ENCODE data around the gene MS4A8. TPM values are rescaled to one million over a fixed set of nuclear protein-coding genes. Genes with fewer than 3 reads are reported as not detected.

The MS4A8 gene
- total RNA-seq, 1 donor from 2014 or later, result not detected

DNA sequence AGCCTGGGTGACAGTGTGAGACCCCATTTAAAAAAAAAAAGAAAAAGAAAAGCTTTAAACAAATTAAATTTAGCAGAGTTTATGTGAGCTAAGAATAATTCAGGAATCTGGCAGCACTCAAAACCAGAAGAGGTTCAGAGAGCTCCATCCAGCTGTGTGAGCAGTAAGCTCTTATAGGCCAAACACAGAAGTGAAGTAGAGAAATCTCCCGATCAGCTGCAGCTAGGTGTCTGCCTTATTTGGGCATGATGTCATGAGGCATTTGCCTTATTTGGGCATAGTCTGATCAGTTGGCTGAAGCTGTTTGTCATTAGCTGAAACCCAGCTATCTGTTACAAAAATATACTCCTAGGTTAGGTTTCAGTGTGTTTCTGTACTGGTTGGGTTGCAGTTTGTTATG is 65.5 kb downstream of the MS4A8 start:
- Mint-ChIP-seq H3K9me3 (peaks cover 3% of the 10 kb centered on the region), H3K27ac (no peak overlapping the region), H3K4me1 (no peaks in the 10 kb centered on the region), H3K27me3 (ENCODE audit: insufficient read depth, low read depth) (peaks cover 8% of the 10 kb centered on the region), H3K36me3 (no peaks in the 10 kb centered on the region), H3K4me3 (no peak overlapping the region)
- Histone ChIP-seq H3K27me3 (peaks cover 12% of the 10 kb centered on the region), H3K4me2 (no peak overlapping the region), H3K4me3 (no peak overlapping the region), H3K9ac (no peak overlapping the region), H3K27ac (no peak overlapping the region), H3K36me3 (no peaks in the 10 kb centered on the region), H3F3A (ENCODE audit: low read depth) (no peaks in the 10 kb centered on the region), H2AFZ (replicated peaks) (no peak overlapping the region), H3K9me3 (ENCODE audit: low read depth) (no peaks in the 10 kb centered on the region), H3K79me2 (ENCODE audit: low read depth) (no peaks in the 10 kb centered on the region), H3K4me1 (no peaks in the 10 kb centered on the region), H4K20me1 (ENCODE audit: low read depth) (no peaks in the 10 kb centered on the region)
- DNase-seq (ENCODE audit: low spot score), result no peak
- TF ChIP-seq, protein P1, sequence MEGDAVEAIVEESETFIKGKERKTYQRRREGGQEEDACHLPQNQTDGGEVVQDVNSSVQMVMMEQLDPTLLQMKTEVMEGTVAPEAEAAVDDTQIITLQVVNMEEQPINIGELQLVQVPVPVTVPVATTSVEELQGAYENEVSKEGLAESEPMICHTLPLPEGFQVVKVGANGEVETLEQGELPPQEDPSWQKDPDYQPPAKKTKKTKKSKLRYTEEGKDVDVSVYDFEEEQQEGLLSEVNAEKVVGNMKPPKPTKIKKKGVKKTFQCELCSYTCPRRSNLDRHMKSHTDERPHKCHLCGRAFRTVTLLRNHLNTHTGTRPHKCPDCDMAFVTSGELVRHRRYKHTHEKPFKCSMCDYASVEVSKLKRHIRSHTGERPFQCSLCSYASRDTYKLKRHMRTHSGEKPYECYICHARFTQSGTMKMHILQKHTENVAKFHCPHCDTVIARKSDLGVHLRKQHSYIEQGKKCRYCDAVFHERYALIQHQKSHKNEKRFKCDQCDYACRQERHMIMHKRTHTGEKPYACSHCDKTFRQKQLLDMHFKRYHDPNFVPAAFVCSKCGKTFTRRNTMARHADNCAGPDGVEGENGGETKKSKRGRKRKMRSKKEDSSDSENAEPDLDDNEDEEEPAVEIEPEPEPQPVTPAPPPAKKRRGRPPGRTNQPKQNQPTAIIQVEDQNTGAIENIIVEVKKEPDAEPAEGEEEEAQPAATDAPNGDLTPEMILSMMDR (IDR thresholded peaks at IDR 0.05), result no peak
- no peak for TF ChIP-seq EZH2phosphoT487 (IDR thresholded peaks at IDR 0.05)
- TF ChIP-seq EZH2 (IDR thresholded peaks at IDR 0.05), result no peak

DNA sequence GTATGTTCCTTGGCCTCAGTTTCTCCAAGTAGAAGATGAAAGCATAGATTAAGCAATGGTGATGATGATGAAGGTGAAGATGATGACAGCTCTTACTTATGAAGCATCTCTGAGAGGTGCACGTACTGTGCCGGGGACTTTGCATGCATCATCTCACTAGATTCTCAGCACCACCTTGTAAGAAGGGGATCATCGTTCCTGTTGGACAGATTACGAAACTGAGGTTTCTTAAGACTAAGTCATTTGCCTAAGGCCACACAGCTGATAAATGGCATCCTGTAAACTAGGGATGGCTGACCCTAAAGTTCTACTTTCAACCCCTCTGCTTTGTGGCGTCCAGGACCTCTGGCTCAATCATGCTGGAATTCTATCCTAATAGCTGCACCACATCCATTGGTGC is 65.9 kb downstream of the MS4A8 start:
- Histone ChIP-seq H3K27me3 (peaks cover 12% of the 10 kb centered on the region), H3K4me1 (no peaks in the 10 kb centered on the region), H4K20me1 (ENCODE audit: low read depth) (no peaks in the 10 kb centered on the region), H3K9me3 (ENCODE audit: low read depth) (no peaks in the 10 kb centered on the region), H3K4me3 (no peak overlapping the region), H2AFZ (replicated peaks) (no peak overlapping the region), H3K79me2 (ENCODE audit: low read depth) (no peaks in the 10 kb centered on the region), H3K27ac (no peak overlapping the region), H3K36me3 (no peaks in the 10 kb centered on the region), H3F3A (ENCODE audit: low read depth) (no peaks in the 10 kb centered on the region), H3K4me2 (no peak overlapping the region), H3K9ac (no peak overlapping the region)
- no peak overlapping the region for H3K27ac Mint-ChIP-seq
- H3K27me3 Mint-ChIP-seq (ENCODE audit: insufficient read depth, low read depth), result peaks cover 7% of the 10 kb centered on the region
- TF ChIP-seq EZH2 (IDR thresholded peaks at IDR 0.05), result no peak
- TF ChIP-seq, protein P1 (IDR thresholded peaks at IDR 0.05), result no peak
- TF ChIP-seq EZH2phosphoT487 (IDR thresholded peaks at IDR 0.05), result no peak
- DNase-seq (ENCODE audit: low spot score), result no peak
- H3K36me3 Mint-ChIP-seq, result no peaks in the 10 kb centered on the region
- H3K9me3 Mint-ChIP-seq, result peaks cover 3% of the 10 kb centered on the region
- H3K4me3 Mint-ChIP-seq, result no peak overlapping the region
- H3K4me1 Mint-ChIP-seq, result no peaks in the 10 kb centered on the region

Other genes starting within 250 kb of the MS4A8 start
- not detected in 2 replicates for gene MS4A1, start 243.8 kb upstream of the MS4A8 start, total RNA-seq (ENCODE audit: low replicate concordance)
- gene MS4A12, start 206.8 kb upstream of the MS4A8 start, total RNA-seq (ENCODE audit: low replicate concordance), result not detected in 2 replicates
- gene MS4A13, start 184.2 kb upstream of the MS4A8 start, total RNA-seq (ENCODE audit: low replicate concordance), result not detected in 2 replicates
- not detected in 2 replicates for gene MS4A18, start 25.1 kb downstream of the MS4A8 start, total RNA-seq (ENCODE audit: low replicate concordance)
- gene MS4A15, start 57.3 kb downstream of the MS4A8 start, total RNA-seq (ENCODE audit: low replicate concordance), result 0.09 TPM in 1 of 2 replicates, not detected in the other
- gene MS4A10, start 85.7 kb downstream of the MS4A8 start, total RNA-seq (ENCODE audit: low replicate concordance), result not detected in 2 replicates
- 3.3 and 9.5 TPM in 2 replicates for gene CCDC86, start 142.5 kb downstream of the MS4A8 start, total RNA-seq (ENCODE audit: low replicate concordance)
- 0.06 TPM in 1 of 2 replicates, not detected in the other for gene PTGDR2, start 156.3 kb downstream of the MS4A8 start, total RNA-seq (ENCODE audit: low replicate concordance)
- not detected in 2 replicates for gene ZP1, start 167.9 kb downstream of the MS4A8 start, total RNA-seq (ENCODE audit: low replicate concordance)
- gene PRPF19, start 207.0 kb downstream of the MS4A8 start, total RNA-seq (ENCODE audit: low replicate concordance), result 34.5 and 72.7 TPM in 2 replicates
- 22.4 and 23.6 TPM in 2 replicates for gene TMEM109, start 214.5 kb downstream of the MS4A8 start, total RNA-seq (ENCODE audit: low replicate concordance)
- 34.0 and 77.2 TPM in 2 replicates for gene TMEM132A, start 224.8 kb downstream of the MS4A8 start, total RNA-seq (ENCODE audit: low replicate concordance)

Data from neural progenitor cell (in vitro differentiated cells).